ENCODE measurements around the gene PGD. TPM values are rescaled to one million over a fixed set of nuclear protein-coding genes. Genes with fewer than 3 reads are reported as not detected.
A peak's percentile ranks its signal among the peaks of the same experiment; 100 is the strongest.

Gene PGD
- total RNA-seq, 1 experiment from 2014 or later = 291 TPM

GRCh38 chr1:10450156-10450814 is 51.4 kb downstream of the PGD start:
- Histone ChIP-seq H2BK12ac (ENCODE audit: insufficient read length, low read depth, low read length) (no peak overlapping the region), H4K5ac (ENCODE audit: insufficient read length, low read depth, low read length) (no peak overlapping the region), H3K56ac (ENCODE audit: insufficient read length, low read depth, low read length) (no peak overlapping the region), H3K23ac (ENCODE audit: insufficient read length, low read depth, low read length) (no peak overlapping the region), H4K20me1 (ENCODE audit: control insufficient read depth, insufficient read depth, insufficient read length) (no peaks in the 10 kb centered on the region), H3K18ac (ENCODE audit: insufficient read length, low read depth, low read length) (no peak overlapping the region), H3K14ac (ENCODE audit: insufficient read depth, low read length) (no peak overlapping the region), H3K23me2 (ENCODE audit: insufficient read length, low read depth, low read length, poor library complexity, severe bottlenecking) (no peaks in the 10 kb centered on the region), H3T11ph (ENCODE audit: low read length) (no peak overlapping the region), H4K91ac (ENCODE audit: insufficient read length, low read depth, low read length) (no peak overlapping the region), H2AK5ac (ENCODE audit: insufficient read length, low read length) (no peak overlapping the region), H2BK5ac (ENCODE audit: insufficient read length, low read length) (no peak overlapping the region), H2BK15ac (ENCODE audit: low read depth, low read length) (no peak overlapping the region), H3K27ac (ENCODE audit: insufficient read length, low read depth, low read length) (no peak overlapping the region), H2AFZ (ENCODE audit: low read length) (no peak overlapping the region), H3K79me2 (ENCODE audit: insufficient read depth, low read length) (no peaks in the 10 kb centered on the region), H3K9me3 (ENCODE audit: control insufficient read depth, low read depth, low read length) (no peaks in the 10 kb centered on the region), H2BK120ac (ENCODE audit: low read depth, low read length, poor library complexity, severe bottlenecking) (no peak overlapping the region), H3K9ac (ENCODE audit: extremely low read depth, insufficient read length, low read length) (no peak overlapping the region), H3K4me2 (ENCODE audit: insufficient read depth, insufficient read length, low read length) (no peak overlapping the region), H4K8ac (replicated peaks; ENCODE audit: insufficient read length, low read depth, low read length) (no peak overlapping the region), H3K4me1 (ENCODE audit: insufficient read depth, low read length) (peaks cover 2% of the 10 kb centered on the region; the same call in 1 of the 2 replicates), H3K79me1 (ENCODE audit: insufficient read depth, low read depth, low read length, poor library complexity, severe bottlenecking) (no peaks in the 10 kb centered on the region), H3K4ac (ENCODE audit: low read depth, low read length) (no peak overlapping the region), H2BK20ac (ENCODE audit: low read depth, low read length, poor library complexity, severe bottlenecking) (no peak overlapping the region), H3K27me3 (ENCODE audit: insufficient read depth, low read length) (no peaks in the 10 kb centered on the region)
- Mint-ChIP-seq H3K4me3 (peak overlapping the region in 1 of 2 experiments; percentile 5; a peak in 1 of 5 replicates), H3K9me3 (peaks cover 0 to 4% of the 10 kb centered on the region in 2 experiments; a peak in 1 of 5 replicates), H3K36me3 (ENCODE audit: insufficient read depth in 1 of 3, low read depth in 3 of 3) (peaks cover 1 to 14% (median 7%) of the 10 kb centered on the region in 3 experiments; a peak in 6 of 7 replicates), H3K4me1 (peaks cover 19 to 23% of the 10 kb centered on the region in 2 experiments), H3K27ac (peak overlapping the region in 2 of 3 experiments; percentile 38 to 90; a peak in 3 of 7 replicates), H3K27me3 (ENCODE audit: low read depth) (no peaks in the 10 kb centered on the region)
- no CpG with 5 or more reads among the region's 21 CpGs for WGBS (ENCODE audit: extremely low coverage, insufficient read length, low lambda C conversion rate)
- TF ChIP-seq CTCF (conservative IDR thresholded peaks at IDR 0.05) = no peak
- no peak for DNase-seq
